NCI-H82 (cell line): Measurements from ENCODE around the gene FAM78B.
A peak's percentile ranks its signal among the peaks of the same experiment; 100 is the strongest.

Source experiments
- DNase-seq: peaks from one replicate; lab custom pipeline; 2025; lab: John Stamatoyannopoulos, UW

Gene FAM78B

GRCh38 chr1:166066107-166066506 is 100.7 kb downstream of the FAM78B start:
- peak; percentile 72 for DNase-seq

- no peak for DNase-seq
Observed at GRCh38 chr1:166064951-166065350, 101.8 kb downstream of the FAM78B start.

GRCh38 chr1:166064313-166064926 is 102.4 kb downstream of the FAM78B start:
- no peak for DNase-seq

GRCh38 chr1:166063701-166064100 is 103.1 kb downstream of the FAM78B start:
- DNase-seq, result no peak

GRCh38 chr1:166062421-166063070 is 104.3 kb downstream of the FAM78B start:
- peak; percentile 70 for DNase-seq

- DNase-seq, result no peak
Observed at GRCh38 chr1:166057650-166058049, 109.2 kb downstream of the FAM78B start.

- DNase-seq, result no peak
Observed at GRCh38 chr1:166053395-166053794, 113.4 kb downstream of the FAM78B start.

- DNase-seq, result no peak
Observed at GRCh38 chr1:166040202-166040997, 126.4 kb downstream of the FAM78B start.

- DNase-seq, result no peak
Observed at GRCh38 chr1:166039436-166040201, 127.2 kb downstream of the FAM78B start.

GRCh38 chr1:166036092-166036491 is 130.7 kb downstream of the FAM78B start:
- no peak for DNase-seq

- DNase-seq, result peak; percentile 49
Observed at GRCh38 chr1:166032572-166033371, 134.0 kb downstream of the FAM78B start.

GRCh38 chr1:166031932-166032571 is 134.7 kb downstream of the FAM78B start:
- no peak for DNase-seq

- DNase-seq, result no peak
Observed at GRCh38 chr1:166029196-166029945, 137.4 kb downstream of the FAM78B start.

GRCh38 chr1:166026555-166026954 is 140.2 kb downstream of the FAM78B start:
- DNase-seq, result no peak

GRCh38 chr1:166026143-166026542 is 140.7 kb downstream of the FAM78B start:
- no peak for DNase-seq

GRCh38 chr1:166020210-166020609 is 146.6 kb downstream of the FAM78B start:
- no peak for DNase-seq
